IMR-90 (cell line): ENCODE results near the gene TPO.

Experiments used
- CEBPB ChIP-seq: IDR thresholded peaks from 2 replicates; pipeline ENCODE4 v1.6.1; 2012; ENCODE audit warnings: low read depth, low read length, improper control_type of control experiment
- CHD1 ChIP-seq: IDR thresholded peaks from 2 replicates; pipeline ENCODE4 v1.6.1; 2012; ENCODE audit warnings: low read depth, low read length, improper control_type of control experiment
- MAFK ChIP-seq: IDR thresholded peaks from 2 replicates; pipeline ENCODE4 v1.6.1; 2012; ENCODE audit warnings: low read depth, low read length, improper control_type of control experiment
- MAZ ChIP-seq: IDR thresholded peaks from 2 replicates; pipeline ENCODE4 v1.6.1; 2012; ENCODE audit warnings: low read depth, mild to moderate bottlenecking, low read length, improper control_type of control experiment, moderate library complexity, borderline replicate concordance
- NFE2L2 ChIP-seq: fragments of 150-350 bp; IDR thresholded peaks from 2 replicates; pipeline ENCODE4 v1.6.1; 2016; ENCODE audit warnings: low read depth, mild to moderate bottlenecking, low read length
- POLR2A ChIP-seq: IDR thresholded peaks from 2 replicates; pipeline ENCODE4 v1.6.1; 2012; ENCODE audit warnings: mild to moderate bottlenecking, low read depth, low read length
- RAD21 ChIP-seq: IDR thresholded peaks from 2 replicates; pipeline ENCODE4 v1.6.1; 2012; ENCODE audit warnings: low read length, improper control_type of control experiment
- RCOR1 ChIP-seq: IDR thresholded peaks from 2 replicates; pipeline ENCODE4 v1.6.1; 2012; ENCODE audit warnings: mild to moderate bottlenecking, low read length, improper control_type of control experiment; ENCODE audit not compliant: insufficient replicate concordance
- RFX5 ChIP-seq: IDR thresholded peaks from 2 replicates; pipeline ENCODE4 v1.8.0; 2012; ENCODE audit warnings: low read depth, mild to moderate bottlenecking, low read length, moderate library complexity
- SMC3 ChIP-seq: fragments of 150-350 bp; IDR thresholded peaks from 2 replicates; pipeline ENCODE4 v1.6.1; 2016; ENCODE audit warnings: low read depth, mild to moderate bottlenecking, antibody characterized with exemption, low read length, moderate library complexity
- TF ChIP-seq, protein P1 (sequence below): conservative IDR thresholded peaks from 2 replicates; pipeline ENCODE4 v1.5.1; 2012; ENCODE audit warnings: mild to moderate bottlenecking, low read depth, low read length, improper control_type of control experiment
- TF ChIP-seq, protein P2 (sequence below): fragments of 150-350 bp; IDR thresholded peaks from 2 replicates; pipeline ENCODE4 v1.6.1; 2016; ENCODE audit warnings: low read depth, mild to moderate bottlenecking, low read length, moderate library complexity, borderline replicate concordance

DNA sequence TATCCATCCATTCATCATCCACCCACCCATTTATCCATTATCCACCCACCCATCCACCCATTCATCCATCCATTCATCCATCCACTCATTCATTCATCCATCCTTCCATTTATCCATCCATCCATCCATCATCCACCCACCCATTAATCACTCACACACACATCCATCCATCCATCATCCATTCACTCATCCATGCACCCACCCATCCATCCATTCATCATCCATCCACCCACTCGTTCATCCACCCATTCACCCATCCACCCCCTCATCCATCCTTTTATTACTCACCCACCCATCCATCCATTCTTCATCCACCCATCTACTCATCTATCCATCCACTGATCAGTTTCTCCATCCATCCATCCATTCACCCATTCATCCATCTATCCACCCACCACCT lies 8.1 kb upstream of the TPO start:
- TF ChIP-seq, protein P1, sequence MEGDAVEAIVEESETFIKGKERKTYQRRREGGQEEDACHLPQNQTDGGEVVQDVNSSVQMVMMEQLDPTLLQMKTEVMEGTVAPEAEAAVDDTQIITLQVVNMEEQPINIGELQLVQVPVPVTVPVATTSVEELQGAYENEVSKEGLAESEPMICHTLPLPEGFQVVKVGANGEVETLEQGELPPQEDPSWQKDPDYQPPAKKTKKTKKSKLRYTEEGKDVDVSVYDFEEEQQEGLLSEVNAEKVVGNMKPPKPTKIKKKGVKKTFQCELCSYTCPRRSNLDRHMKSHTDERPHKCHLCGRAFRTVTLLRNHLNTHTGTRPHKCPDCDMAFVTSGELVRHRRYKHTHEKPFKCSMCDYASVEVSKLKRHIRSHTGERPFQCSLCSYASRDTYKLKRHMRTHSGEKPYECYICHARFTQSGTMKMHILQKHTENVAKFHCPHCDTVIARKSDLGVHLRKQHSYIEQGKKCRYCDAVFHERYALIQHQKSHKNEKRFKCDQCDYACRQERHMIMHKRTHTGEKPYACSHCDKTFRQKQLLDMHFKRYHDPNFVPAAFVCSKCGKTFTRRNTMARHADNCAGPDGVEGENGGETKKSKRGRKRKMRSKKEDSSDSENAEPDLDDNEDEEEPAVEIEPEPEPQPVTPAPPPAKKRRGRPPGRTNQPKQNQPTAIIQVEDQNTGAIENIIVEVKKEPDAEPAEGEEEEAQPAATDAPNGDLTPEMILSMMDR, result no peak
- TF ChIP-seq CEBPB, result no peak
- no peak for TF ChIP-seq RCOR1
- TF ChIP-seq MAFK, result no peak
- TF ChIP-seq, protein P2, sequence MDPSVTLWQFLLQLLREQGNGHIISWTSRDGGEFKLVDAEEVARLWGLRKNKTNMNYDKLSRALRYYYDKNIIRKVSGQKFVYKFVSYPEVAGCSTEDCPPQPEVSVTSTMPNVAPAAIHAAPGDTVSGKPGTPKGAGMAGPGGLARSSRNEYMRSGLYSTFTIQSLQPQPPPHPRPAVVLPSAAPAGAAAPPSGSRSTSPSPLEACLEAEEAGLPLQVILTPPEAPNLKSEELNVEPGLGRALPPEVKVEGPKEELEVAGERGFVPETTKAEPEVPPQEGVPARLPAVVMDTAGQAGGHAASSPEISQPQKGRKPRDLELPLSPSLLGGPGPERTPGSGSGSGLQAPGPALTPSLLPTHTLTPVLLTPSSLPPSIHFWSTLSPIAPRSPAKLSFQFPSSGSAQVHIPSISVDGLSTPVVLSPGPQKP, result no peak
- no peak for TF ChIP-seq POLR2A
- TF ChIP-seq RFX5, result no peak
- TF ChIP-seq RAD21, result no peak
- TF ChIP-seq NFE2L2, result no peak
- no peak for TF ChIP-seq CHD1
- TF ChIP-seq SMC3, result no peak
- no peak for TF ChIP-seq MAZ
